GM18511 (cell line): ENCODE measurements around the gene HTR7.
A peak's percentile ranks its signal among the peaks of the same experiment; 100 is the strongest.
"Not testable (repeated sequence)": the region's sequence is repeated elsewhere in the genome, so short reads cannot be mapped to it uniquely, and the experiment has no call there.

ENCODE experiments used
- ATAC-seq: cut with Tn5 transposase; IDR thresholded peaks from one replicate; pipeline ENCODE4 v1.9.1; 2021; ENCODE audit warnings: mild to moderate bottlenecking, moderate library complexity; ENCODE audit not compliant: unreplicated experiment

Gene HTR7

DNA sequence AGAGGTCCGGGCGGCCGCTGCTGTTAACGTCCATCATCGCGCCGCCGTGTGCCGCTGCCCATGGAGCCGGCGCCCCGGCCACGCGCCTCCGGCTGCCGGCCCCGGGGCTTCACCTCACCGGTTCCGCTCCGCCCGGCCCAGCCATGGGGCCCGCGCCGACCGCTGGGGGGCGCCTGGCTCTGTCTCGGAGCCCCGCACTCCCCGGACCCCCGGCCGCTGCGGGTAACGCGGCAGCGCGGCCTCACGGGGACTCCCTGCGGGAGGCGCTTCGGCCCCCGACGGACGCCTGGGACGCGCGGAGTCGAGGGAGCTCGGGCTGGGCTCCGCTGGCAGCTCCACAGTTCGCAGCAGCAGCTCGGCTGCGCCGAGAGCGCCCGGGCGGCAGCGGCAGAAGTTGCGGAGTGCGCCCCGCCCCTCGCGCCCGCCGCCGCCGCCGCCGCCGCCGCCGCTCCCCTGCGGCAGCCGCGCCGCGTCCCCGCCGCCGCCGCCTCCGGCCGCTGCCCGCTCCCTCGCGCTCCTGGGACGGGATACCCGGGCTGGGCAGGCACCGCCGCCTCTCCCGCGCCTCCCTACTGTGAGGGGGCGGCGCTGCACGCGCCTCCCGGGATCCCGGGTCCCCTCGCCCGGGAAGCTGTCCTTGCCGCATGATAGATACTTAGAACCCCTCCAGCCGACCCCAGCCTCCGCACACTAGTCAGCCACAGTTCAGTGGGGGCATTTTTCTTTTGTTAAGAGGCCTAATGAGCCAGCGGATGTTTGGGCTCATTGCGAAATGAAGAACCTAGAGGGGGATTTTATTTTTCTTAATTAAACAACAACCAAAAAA lies at the start of gene HTR7:
TSS of gene HTR7 (minus strand) at position 405 of the 826 bp plus-strand sequence. CDS start at position 37, 368 bp downstream.
- ATAC-seq: peak; percentile 84

DNA sequence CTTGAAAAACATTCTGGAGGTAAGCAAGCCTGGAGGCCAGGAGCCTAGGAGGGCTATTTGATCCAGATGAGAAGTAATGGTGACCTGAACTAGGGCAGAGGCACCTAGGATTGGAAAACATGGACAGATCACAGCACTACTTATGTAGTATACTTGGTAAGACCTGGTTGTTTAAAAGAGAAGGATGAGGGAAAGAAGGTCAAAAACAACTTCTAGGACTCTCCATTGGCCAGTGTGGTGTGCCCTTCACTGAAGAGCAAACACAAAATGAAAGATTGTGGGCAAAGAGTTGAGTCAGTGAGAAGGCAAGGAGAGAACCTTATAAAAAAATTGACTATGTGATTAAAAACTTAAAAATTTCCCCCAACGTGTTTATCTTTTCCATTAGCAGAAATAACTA lies 48.8 kb upstream of the HTR7 start:
- no peak for ATAC-seq

DNA sequence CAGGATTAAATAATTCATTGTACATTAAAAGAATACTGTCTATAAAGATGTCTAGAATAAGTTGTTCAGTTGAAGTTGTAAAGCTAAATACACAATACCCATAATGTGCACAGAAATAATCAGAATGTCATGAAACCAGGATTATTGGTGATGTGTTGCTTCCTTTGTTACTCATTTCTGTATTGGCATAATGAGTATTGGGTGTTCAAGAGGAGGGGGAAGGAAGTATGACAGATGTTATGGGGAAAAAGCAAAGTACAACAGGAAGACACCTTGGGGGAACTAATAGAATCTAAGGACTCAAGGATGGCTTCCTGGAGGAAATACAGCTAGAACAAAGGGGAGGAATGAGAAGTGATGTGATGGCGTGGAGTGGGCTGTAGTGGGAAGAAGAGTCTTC lies 48.1 kb upstream of the HTR7 start:
- no peak for ATAC-seq

DNA sequence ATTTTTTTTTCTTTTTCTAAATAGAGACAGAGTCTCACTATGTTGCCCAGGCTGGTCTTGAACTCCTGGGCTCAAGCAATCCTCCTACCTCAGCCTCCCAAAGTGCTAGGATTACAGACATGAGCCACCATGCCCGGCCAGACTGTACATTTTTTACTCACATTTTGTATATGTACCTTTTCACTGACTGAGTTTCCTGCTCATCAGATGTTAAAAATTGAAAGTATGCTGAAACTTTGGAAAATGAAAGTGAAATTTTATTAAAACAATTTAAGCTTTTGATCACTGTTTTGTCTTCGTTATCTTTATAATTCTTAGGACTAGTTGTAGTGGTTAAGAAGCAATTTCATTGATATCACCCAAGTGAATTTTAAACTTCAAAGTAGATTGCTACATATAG lies 39.1 kb upstream of the HTR7 start:
- ATAC-seq: not testable (repeated sequence)

DNA sequence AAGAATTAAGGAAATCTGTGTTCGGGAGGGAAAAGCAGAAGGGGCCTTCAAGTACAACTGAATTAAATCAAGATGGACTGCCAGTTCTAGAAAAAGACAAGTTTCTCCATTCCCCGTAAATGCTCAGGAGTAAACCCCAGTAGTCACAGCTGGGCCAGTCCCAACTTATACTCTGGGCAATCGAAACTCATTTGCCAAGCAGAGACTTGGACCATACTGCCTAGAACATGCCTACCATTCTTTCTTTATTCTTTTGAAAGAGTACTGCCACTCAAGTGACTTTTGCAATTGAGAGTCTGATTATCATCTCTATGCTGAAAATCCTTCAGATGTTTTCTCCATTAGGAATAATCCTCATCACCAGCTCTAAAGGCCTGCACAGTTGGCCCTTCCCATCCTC lies 35.4 kb upstream of the HTR7 start:
- ATAC-seq: no peak

DNA sequence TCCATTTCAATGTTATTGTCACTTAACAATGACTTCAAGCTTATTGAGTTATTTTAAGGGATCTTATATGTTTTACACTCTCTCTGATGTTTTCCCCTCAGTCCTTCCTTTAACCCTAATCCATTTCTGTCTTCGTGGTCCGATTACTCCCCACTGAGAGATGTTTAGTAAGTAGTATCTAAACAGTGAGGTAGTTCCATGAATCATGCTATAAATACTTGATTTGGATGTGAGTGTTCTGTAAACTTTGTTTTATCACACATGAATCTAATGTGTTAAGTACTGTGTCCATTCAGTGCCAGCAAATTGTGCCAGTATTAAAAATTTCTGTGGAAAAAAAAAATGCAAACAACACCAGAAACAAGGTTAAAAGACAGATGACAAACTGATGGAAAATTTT lies 32.5 kb upstream of the HTR7 start:
- no peak for ATAC-seq

DNA sequence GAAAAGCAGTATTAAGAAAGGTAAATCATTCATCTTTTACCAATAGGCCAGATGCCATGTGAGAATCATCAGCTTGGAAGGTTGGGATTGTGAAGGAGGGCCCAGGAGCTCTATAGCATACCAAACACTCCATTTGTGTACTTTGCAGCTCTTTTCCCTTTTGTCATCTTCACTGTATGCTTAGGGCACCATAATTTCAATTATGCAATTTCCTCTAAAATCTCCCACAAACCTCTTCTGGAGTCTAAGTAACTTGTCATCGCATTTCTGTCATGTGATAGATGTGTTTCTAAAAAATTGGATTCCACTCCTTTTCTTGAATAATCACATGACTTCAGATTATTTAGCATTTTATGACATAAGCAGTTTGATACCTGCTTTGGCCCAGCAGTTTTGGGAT lies 31.8 kb upstream of the HTR7 start:
- no peak for ATAC-seq

DNA sequence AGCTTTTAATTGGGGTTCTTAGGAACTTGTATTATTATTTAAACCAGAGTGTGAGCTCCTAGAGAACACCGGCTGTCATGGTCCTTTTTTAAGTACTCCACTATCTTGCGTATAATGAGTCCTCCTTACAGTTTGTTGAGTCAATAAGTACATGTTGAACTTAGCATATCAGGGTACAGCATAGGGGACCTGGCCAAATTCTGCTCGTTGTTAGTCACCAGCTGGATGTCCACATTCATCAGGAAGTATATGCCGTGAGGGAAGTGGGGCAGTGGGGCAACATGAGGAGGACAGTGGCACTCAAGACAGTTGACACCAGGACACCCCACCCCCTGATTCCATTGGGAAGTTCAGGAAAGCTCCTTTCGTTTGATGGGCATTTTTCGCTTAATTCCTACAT lies 30.5 kb upstream of the HTR7 start:
- no peak for ATAC-seq

DNA sequence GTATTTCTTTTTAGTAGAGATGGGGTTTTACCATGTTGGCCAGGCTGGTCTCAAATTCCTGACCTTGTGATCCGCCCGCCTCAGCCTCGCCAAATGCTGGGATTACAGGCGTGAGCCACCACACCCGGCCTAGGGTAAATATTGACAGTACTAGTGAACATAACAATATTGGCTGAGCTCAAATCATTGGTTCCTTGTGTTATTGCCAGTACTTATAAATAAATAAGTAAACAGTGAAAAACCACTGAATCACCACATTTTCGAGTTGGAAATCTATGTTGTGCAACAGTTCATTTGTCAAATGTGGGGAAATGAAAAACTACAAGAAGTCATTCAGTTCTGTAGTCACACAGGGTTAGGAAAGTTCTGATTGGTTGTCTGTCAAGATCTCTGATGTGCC lies 29.7 kb upstream of the HTR7 start:
- ATAC-seq: no peak

DNA sequence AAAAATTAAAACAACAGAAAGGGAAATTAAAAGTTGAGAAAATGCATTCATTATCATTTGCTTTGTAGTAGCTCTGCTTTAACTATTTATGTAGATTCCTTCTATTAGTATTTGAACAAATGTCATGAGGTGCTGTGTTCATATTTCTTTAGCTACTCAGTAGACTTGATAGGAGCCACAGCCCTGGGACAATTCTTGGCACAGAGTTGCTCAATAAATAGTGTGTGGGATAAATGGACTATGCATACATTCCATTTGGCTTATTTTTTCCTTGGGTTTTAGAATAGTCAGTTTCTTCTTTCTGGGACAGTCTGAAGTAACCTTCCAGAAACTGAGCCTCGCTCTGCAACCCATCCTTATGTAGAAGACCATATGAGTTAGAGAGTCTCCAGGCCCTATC lies 27.3 kb upstream of the HTR7 start:
- no peak for ATAC-seq

DNA sequence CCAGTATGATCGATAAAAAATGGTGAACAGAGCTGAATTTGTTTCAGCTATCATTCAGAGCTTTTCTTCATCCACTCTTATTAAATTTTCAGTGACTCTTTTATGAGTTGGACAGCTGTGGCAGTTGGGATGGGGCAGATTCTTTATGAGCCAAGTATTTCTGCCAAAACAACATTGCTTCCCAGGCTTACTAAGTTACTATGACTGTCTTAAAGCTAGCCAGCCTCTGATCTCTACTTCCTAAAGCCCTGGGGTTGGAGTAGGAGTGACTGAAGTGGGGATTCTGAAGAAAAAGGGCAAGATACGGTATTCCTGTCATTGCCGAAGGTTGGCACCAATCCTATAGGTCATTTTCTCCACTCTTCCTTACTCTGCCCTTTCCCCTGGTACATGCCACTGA lies 26.6 kb upstream of the HTR7 start:
- ATAC-seq: no peak

DNA sequence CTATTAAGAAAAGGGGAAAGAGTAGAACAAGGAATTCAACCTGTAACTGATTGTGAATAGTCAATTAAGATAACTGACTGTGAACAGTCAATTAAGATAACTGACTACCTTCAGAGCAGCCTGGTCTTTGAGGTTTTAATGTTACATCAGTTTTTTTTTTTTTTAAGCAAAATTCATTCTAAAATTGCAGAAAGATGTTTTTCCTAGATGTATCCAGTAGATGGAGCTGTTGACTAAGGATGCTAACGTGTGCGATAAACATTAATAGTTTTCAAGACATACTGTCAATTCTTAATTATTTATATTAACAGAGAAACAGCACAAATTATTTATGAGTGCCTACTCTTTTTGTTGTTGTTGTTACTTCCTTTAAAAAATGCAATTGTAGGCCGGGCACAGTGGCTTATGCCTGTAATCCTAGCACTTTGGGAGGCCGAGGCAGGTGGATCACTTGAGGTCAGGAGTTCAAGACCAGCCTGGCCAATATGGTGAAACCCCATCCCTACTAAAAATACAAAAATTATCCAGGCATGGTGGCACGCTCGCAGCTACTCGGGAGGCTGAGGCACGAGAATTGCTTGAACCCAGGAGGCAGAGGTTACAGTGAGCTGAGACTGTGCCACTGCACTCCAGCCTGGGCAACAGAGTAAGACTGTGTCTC lies 22.4 kb upstream of the HTR7 start:
- ATAC-seq: not testable (repeated sequence)

DNA sequence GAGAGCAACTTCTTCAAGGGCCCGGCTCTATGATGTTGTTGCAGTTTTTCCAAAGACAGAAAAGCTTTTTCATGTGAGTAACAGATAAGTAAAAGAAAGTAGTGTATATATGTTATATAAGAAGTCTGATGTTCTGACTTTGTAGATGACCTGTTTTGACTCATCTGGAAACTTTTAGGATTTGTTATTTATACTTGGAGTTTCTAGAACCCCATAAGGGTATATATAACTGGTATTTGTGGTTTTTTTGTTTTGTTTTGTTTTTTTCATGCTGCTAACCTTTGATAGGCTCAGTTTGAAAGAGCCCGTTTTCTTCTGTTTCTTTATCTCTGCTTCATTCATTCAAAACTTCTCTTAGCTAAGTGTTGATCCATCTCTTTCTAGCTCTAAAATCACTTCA lies 21.2 kb upstream of the HTR7 start:
- no peak for ATAC-seq

DNA sequence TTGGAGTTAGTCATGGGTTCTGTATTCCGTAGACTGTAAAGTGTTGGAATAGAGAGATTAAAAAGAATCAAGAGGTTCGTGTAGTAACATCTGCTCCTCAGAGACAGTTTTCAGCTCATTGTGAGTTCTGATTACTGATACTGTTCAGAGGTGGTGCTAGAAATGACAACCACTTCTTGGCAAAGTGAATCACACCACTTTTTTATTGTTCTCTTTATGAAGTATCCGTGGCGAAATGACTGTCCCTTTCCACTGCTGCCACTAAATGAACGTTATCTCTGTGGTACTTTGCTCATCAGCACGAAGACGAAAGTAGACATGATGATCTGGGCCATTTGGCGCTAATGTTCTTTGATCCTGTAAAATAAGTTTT lies 14.8 kb upstream of the HTR7 start:
- ATAC-seq: no peak

DNA sequence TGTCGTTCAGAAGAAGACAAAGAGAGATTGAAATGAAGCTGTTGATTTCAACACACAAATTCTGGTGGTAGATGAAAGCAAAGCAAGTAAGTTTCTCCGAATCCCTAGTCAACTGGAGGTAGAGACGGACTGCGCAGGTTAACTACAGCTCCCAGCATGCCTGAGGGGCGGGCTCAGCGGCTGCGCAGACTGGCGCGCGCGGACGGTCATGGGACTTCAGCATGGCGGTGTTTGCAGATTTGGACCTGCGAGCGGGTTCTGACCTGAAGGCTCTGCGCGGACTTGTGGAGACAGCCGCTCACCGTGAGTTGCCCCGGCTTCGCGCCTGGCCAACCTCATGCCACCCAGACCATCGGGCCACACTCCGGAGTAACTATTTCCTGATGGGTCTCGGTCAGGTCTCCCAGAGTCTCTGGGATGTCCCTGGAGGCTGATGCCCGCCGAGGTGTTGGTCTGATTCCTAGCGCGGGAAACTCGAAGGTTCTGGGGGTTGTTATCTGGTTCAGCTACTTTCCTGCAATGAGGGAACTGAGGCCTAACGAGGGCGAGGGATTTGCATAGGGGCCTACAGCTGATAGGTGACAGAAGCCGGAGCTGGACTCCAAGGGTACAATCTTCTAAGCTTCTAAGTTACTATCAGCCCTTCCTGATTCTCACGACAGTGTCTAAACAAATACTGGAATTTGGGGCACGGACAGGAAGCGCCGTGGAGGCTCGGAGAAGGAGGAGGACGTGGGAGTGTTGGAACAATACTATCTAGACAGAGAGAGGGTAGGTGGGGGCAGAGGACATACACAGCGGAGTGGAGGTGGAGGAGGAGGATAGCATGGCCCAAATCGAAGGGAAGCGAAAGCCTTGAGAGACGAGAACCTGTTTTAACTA lies 14.2 kb upstream of the HTR7 start, which contains the start of gene RPP30:
TSS of gene RPP30 (plus strand) at position 209 of the 882 bp plus-strand sequence. CDS start at position 222, 13 bp downstream.
- peak; percentile 99 for ATAC-seq

DNA sequence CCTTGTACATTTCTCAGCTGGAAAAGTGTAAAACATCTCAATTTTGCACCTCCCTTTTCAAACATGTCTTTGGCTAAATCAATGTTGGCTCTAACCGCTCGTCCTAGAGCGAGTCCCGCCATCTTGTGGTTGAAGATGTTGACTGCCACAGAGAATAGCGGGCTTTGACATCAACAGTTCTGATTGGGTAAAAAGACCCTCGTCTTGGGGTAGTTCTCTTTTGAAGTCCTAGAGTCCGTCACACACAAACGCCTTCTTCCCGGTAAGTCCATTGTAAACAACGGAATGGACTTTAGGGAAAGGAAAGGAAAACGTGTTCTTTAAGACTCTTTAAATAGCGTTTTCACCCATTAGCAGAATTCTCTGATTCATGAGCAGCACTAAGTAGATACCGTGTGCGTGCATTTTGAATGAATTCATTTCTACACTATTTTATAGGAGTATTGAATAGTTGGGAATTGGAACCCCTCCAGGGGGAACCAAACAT lies 13.5 kb upstream of the HTR7 start:
- peak; percentile 68 for ATAC-seq

DNA sequence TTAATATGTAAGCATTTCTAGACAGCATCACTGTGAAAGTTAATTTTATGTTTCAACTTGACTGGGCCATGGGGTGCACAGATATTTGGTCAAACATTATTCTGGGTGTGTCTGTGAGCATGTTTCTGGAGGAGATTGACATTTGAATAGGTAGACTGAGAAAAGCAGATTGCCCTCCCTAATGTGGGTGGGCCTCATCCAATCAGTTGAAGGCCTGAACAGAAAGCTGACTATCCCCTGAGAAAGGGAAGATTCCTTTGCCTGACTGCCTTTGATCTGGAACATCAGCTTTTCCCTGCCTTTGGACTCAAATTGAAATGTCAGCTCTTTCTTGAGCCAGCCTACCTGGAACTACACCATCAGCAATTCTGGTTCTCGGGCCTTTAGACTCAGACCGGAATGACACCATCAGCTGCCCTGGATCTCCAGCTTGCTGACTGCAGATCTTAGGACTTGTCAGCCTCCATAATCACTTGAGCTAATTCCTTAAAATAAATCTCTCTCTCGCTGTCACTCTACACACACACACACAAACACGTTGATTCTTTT lies 8.3 kb upstream of the HTR7 start:
- ATAC-seq: no peak

DNA sequence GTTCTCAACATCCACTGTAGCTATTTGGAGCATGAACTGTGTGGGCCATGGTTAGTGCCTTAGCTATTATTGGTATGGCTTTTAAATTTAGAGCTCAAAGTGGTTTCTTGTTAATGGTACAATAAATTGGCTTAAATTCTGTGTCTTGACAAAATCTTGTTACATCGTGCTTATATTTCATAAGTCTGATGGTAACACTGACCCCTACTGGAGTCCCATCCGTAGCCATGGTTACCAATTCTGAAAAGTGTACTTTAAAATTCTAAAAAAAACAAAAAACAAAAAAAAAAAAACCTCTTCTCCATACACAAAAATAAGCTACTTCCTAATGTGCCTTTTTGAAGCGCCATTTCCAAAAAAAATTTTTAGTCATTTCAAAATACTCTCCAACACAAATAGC lies 7.6 kb upstream of the HTR7 start:
- ATAC-seq: no peak

DNA sequence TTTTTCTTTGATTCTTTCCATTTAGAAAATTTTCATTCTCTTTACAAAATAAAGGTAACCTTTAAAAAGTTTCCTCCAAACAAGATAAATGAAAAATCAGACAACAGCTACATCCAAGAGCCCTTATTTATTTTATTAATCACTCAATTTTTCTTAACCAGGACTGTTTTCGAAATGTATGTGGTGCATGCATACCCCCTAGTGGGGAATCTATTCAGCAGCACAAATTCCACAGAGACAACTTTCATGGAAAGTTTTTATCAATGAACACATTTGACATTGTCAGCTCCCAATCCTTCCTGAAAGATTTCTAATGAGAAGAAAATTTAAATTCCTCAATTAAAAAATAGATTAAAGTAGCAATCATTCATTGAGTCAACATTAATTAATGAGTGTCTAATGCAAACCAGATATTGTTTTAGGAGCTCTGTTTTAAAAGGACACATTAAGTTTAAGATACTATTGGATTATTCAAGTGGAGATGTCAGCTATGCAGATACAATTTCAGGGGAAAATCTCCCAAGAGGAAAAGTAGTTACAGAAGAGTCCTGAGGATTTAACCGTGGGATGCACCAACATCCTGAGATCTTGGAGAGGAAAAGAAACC lies 5.2 kb upstream of the HTR7 start:
- ATAC-seq: no peak

DNA sequence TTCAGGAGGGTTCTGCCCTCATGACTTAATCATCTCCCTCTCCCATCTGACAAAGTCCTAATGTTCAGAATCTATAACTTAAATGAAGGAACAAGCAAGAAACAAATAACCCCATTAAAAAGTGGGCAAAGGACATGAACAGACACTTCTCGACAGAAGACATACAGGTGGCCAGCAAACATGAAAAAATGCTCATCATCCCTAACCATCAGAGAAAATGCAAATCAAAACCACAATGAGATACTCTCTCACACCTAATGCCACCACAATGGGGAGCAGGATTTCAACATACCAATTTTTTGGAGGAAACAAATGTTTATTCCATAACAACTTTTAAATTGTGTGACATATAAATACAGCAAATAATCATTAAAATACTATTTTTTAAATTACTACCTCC lies 3.0 kb upstream of the HTR7 start:
- no peak for ATAC-seq

DNA sequence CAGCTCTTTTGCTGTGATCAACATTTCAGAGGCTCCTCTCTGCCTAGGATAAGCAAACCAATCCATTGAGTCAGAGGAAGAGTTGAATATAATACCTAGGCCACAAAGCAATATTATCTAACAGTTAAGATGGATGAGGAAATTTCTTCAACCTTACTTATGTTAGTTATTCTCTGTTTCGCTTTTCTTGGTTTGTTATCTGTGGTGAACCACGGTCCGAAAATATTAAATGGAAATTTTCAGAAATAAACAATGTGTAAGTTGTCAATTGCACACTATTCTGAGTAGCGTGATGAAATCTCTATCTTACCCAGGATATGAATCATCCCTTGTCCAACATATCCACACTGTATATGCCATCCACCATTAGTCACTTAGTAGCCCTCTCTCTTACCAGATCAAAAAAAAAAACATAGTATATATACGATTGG lies 1.5 kb upstream of the HTR7 start:
- ATAC-seq: no peak
